ENCODE data around the gene RNU1-4.
"Not testable (repeated sequence)": the region's sequence is repeated elsewhere in the genome, so short reads cannot be mapped to it uniquely, and the experiment has no call there.

The RNU1-4 gene

GRCh38 chr1:16740047-16740964 lies at the start of gene RNU1-4:
Gene RNU1-4, plus strand, starts transcription at chr1:16740516.
- H3K4me1 Mint-ChIP-seq; DNase-seq (ENCODE audit: low spot score in 2 of 2); H3K9me3 Mint-ChIP-seq; H3K27ac Mint-ChIP-seq; H3K4me3 Mint-ChIP-seq; H3K36me3 Mint-ChIP-seq: not testable (repeated sequence)
- ATAC-seq, result peak; percentile 98

GRCh38 chr1:16690971-16691682 lies 49.2 kb upstream of the RNU1-4 start:
- not testable (repeated sequence) for H3K4me1 Mint-ChIP-seq; H3K27ac Mint-ChIP-seq; H3K36me3 Mint-ChIP-seq; H3K9me3 Mint-ChIP-seq; H3K4me3 Mint-ChIP-seq; DNase-seq (ENCODE audit: low spot score in 2 of 2)
- ATAC-seq, result peak; percentile 6

DNA sequence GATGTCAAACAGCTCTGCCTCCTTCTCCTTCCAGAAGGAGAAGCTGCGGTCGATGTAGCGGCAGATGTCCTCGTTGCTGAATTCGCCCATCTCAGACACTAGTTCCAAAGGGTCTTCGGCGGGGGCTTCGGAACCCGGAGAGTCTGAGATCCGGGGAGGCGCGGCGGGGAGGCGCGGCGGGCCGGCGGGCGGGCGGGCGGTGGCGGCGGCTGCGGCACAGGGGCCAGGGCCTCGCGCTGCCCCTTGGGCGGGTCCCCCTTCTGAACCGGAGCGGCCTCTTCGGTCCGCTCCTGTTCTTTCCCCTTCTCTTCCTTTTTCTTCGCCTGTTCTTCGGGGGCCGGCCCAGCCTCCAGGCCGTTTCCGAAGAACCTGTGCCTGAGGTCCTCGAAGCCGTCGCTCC lies 48.0 kb upstream of the RNU1-4 start:
- not testable (repeated sequence) for H3K4me1 Mint-ChIP-seq; H3K9me3 Mint-ChIP-seq; H3K27ac Mint-ChIP-seq; H3K36me3 Mint-ChIP-seq; ATAC-seq; DNase-seq (ENCODE audit: low spot score in 2 of 2); H3K4me3 Mint-ChIP-seq

DNA sequence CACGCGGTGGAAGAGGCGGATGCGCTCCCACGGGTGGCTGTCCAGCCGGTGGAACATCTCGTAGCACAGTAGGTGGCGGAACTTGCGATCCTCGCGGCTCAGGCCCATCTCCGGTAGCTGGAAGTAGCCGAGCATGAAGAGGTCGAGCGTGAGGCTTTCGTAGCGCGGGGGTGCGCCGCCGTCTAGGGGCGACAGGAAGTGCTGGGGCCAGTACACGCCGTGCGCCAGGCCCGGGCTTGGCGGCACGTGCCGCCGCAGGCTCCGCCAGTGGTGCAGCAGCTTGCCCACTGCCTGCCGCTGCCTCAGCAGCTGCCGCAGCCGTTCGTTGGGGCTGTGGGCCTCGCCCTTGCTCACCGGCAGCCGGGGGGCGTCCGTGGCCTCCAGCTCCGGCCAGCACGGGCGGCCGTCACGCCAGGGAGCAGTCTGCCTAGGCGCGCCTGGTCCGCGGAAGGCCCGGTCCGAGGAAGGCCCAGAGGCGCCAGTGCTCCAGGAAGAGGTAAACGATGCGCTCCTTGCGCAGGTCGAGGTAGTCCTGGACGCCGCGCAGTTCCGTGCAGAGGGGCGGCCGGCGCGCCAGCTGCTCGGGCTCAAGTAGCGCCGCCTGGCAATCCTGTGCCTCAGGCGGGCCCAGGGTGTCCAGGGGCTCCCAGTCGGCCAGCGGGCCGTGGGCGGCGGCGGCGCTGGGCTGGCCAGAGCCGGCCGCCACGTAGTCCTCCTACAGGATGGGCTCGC lies 47.4 kb upstream of the RNU1-4 start:
- H3K9me3 Mint-ChIP-seq; H3K27ac Mint-ChIP-seq; H3K4me3 Mint-ChIP-seq; H3K36me3 Mint-ChIP-seq; DNase-seq (ENCODE audit: low spot score in 2 of 2); H3K4me1 Mint-ChIP-seq: not testable (repeated sequence)
- ATAC-seq, result peak; percentile 2

DNA sequence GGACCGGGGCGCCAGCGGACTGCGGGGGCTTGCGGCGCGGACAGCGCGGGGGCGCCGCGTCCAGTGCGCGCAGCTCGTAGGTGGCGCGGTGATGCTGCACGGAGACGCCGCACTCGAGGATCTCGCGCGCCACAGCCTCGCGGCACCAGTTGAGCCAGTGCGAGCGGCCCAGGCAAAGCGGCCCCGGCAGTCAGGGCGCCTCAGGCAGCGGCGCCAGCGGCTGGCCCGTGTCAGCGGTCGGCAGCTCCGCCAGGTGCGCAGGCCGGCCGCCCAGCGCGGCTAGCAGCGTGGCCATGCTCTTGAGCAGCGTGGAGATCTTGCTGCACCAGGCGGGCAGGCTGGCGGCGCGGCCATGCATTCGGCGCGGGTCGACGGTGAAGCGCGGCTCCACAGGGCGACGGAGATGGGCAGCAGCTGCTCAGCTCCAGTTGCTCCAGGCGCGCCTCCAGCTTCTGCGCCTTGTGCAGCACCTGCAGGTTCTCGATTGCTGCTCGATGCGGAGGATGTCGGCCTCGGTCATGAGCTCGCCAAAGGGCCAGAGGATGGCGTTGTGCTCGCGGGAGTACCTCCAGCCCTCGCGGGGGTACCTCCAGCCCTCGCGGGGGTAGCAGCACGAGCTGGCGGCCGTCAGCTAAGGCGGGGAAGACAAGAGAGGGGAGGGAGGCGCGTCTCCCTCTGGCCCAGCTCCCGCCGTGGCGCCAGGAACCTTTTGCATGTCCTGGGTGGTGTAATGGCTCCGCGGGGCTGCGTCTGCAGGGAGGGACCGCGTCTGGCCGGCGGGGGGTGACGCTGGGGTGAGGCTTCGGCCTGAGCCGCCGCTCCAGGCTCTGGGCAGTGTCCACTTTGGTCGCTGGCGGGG lies 46.6 kb upstream of the RNU1-4 start:
- not testable (repeated sequence) for DNase-seq (ENCODE audit: low spot score in 2 of 2); H3K9me3 Mint-ChIP-seq; H3K27ac Mint-ChIP-seq; H3K36me3 Mint-ChIP-seq; H3K4me3 Mint-ChIP-seq; H3K4me1 Mint-ChIP-seq
- ATAC-seq, result peak; percentile 7

DNA sequence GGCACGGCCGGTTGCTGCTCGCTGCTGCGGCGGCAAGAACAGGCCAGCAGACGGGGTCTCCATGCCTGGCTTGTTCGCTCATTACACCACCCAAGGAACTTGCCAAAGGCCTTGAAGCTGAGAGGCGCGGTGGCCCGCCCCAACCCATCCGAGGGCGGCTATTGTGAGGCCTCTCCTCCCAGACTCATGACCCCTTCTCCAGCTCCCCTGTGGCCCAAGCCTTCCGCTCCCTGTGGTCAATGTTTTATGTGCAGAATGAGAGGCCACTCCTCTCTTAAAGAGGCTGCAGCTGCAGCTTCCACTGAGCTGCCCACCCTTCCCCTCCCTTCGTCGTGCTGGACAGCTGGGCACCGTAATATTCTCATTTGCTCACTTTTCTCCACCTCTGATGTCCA lies 46.0 kb upstream of the RNU1-4 start:
- not testable (repeated sequence) for H3K4me1 Mint-ChIP-seq; H3K27ac Mint-ChIP-seq; H3K4me3 Mint-ChIP-seq; DNase-seq (ENCODE audit: low spot score in 2 of 2); H3K36me3 Mint-ChIP-seq; H3K9me3 Mint-ChIP-seq; ATAC-seq

- DNase-seq (ENCODE audit: low spot score in 2 of 2); H3K36me3 Mint-ChIP-seq; H3K4me1 Mint-ChIP-seq; H3K4me3 Mint-ChIP-seq; ATAC-seq; H3K27ac Mint-ChIP-seq; H3K9me3 Mint-ChIP-seq: not testable (repeated sequence)
Measured at GRCh38 chr1:16696507-16697150, 43.7 kb upstream of the RNU1-4 start.

GRCh38 chr1:16697152-16697551 lies 43.2 kb upstream of the RNU1-4 start:
- DNase-seq (ENCODE audit: low spot score in 2 of 2); H3K4me1 Mint-ChIP-seq; H3K36me3 Mint-ChIP-seq; H3K4me3 Mint-ChIP-seq; H3K27ac Mint-ChIP-seq; ATAC-seq; H3K9me3 Mint-ChIP-seq: not testable (repeated sequence)

DNA sequence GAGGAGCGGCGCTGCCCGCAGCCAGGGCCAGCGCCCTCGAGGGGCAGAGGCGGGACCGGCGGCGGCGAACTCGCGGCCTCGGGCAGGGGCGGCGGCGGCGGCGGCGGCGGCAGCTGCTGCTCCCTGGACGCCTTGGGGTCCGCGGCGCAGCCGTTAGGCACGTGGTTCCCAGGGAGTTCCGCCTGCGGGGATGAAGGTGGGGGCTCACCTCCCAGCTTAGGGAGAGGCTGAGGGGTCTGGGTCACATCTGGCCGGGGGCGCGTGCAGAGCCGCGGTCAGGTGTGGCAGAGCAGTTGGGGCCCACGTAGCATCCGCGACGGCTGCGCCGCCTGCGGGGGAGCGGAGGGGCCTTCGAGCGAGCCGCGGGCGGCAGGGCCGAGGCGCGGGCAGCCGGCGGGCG lies 40.9 kb upstream of the RNU1-4 start:
- not testable (repeated sequence) for H3K36me3 Mint-ChIP-seq; H3K4me3 Mint-ChIP-seq; ATAC-seq; H3K4me1 Mint-ChIP-seq; DNase-seq (ENCODE audit: low spot score in 2 of 2); H3K27ac Mint-ChIP-seq; H3K9me3 Mint-ChIP-seq

DNA sequence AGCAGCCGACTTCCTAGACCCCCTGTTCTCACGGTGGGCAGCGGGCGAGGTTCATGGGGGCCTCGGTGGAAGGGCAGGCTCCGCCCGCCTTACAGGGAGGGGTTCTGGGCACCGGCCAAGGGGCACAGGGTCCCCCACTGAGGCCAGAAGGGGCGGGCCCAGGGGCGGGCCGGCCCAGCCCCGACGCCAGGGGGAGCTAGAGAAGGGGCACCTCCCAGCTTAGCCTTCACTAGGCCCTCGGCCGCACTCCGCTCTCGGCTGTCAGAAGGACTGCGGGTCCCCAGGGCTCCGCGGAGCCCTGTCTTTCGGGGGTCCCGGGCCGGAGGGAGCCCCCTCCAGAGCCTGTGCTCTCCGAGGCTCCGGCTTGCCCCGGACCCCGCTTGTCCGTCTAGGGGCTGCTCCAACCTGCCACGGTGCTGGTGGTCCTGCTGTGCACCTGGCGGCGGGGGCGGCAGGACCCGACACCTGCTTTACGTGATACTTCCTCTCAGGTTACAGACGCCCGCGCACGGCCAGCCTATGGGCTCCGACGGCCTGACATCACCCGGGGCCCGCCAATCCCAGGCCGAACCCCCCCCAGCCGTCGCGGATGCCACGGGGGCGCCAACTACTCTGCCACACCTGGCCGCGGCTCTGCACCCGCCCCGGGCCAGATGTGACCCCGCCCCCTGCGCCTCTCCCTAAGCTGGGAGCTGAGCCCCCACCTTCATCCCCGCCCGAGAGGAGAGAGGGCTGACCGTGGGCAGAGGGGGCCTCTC lies 40.0 kb upstream of the RNU1-4 start:
- not testable (repeated sequence) for DNase-seq (ENCODE audit: low spot score in 2 of 2); H3K4me1 Mint-ChIP-seq; H3K4me3 Mint-ChIP-seq; H3K9me3 Mint-ChIP-seq; ATAC-seq; H3K36me3 Mint-ChIP-seq; H3K27ac Mint-ChIP-seq

DNA sequence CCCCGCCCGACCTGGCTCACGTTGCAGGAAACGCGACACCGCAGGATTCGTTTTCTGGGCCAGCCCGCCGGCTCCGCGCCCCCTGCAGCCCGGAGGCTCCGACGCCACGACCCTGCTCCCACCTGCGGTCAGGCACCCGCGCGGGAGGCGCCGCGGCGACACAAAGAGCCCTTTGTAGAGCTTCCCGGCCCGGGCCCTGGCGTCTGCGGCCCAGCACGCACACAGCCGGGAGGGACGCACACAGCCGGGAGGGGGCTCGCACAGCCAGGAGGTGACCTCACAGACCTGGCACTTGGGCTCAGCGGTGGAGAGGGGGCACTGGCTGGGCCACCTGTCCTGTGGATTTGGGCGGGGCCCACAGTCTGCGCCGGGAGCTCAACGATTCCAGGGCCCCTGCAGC lies 39.1 kb upstream of the RNU1-4 start:
- not testable (repeated sequence) for H3K27ac Mint-ChIP-seq; H3K9me3 Mint-ChIP-seq; ATAC-seq; H3K4me1 Mint-ChIP-seq; H3K4me3 Mint-ChIP-seq; H3K36me3 Mint-ChIP-seq; DNase-seq (ENCODE audit: low spot score in 2 of 2)

GRCh38 chr1:16702280-16702679 lies 38.0 kb upstream of the RNU1-4 start:
- ATAC-seq, result not testable (repeated sequence)

GRCh38 chr1:16703141-16703540 lies 37.2 kb upstream of the RNU1-4 start:
- not testable (repeated sequence) for H3K9me3 Mint-ChIP-seq; H3K4me3 Mint-ChIP-seq; H3K36me3 Mint-ChIP-seq; H3K4me1 Mint-ChIP-seq; DNase-seq (ENCODE audit: low spot score in 2 of 2); H3K27ac Mint-ChIP-seq
- ATAC-seq, result peak; percentile 55

More at GRCh38 chr1:16702280-16702679, 38.0 kb upstream of the RNU1-4 start:
- H3K9me3 Mint-ChIP-seq; H3K36me3 Mint-ChIP-seq; H3K4me3 Mint-ChIP-seq; H3K27ac Mint-ChIP-seq; DNase-seq (ENCODE audit: low spot score in 2 of 2); H3K4me1 Mint-ChIP-seq: not testable (repeated sequence)

DNA sequence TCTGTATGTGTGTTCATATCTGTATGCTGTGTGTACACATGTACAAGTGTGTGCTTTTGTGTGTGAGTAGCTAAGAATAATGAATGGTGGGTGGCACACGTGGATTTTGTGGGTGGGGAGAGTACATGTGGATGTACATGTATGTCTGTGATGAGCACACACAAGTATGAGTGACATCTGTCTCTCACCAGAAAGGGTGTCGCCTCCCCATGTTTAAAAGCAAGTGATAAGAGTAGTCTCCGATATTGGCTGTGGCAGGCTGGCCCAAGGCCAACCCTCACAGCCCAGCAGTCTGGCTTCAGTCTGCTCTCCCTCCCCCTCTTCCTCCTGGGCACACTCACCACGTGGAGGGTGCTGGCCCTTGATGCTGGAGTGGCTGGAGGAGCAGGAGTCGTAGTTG lies 36.7 kb upstream of the RNU1-4 start:
- H3K4me1 Mint-ChIP-seq; H3K27ac Mint-ChIP-seq; H3K4me3 Mint-ChIP-seq; H3K9me3 Mint-ChIP-seq; H3K36me3 Mint-ChIP-seq; DNase-seq (ENCODE audit: low spot score in 2 of 2); ATAC-seq: not testable (repeated sequence)

All from stimulated activated effector memory CD8-positive, alpha-beta T cell treated with anti-CD3 and anti-CD28 coated beads, Interleukin-12 subunit alpha, Interleukin-12 subunit beta, amount 100 ng/mL, for 72 hours (primary cell).